Omental fat pad (tissue), 4 donors: ENCODE results near the gene ANKRD44. TPM values are rescaled to one million over a fixed set of nuclear protein-coding genes. Genes with fewer than 3 reads are reported as not detected.

Experiments used
- ATAC-seq: fragments of 150-250 bp; one replicate; pipeline ENCODE4 v1.9.1; 2016; ENCODE audit warnings: mild to moderate bottlenecking, moderate library complexity; ENCODE audit not compliant: low FRiP score
- DNase-seq: peaks from one replicate; pipeline ENCODE4 v3.0.0-alpha.2; 2019; ENCODE audit warnings: low spot score
- CTCF ChIP-seq, 3 donors: fragments of 450-650 bp; IDR thresholded peaks; one replicate each; pipeline ENCODE4 v1.5.1; 2016 to 2017; ENCODE audit warnings: antibody characterized with exemption in 3 of 3, mild to moderate bottlenecking in 3 of 3, moderate library complexity in 2 of 3
- total RNA-seq, 4 donors: library from RNA; depleted of rRNA; stranded (reverse); fragments of >200 nt; gene quantifications; one replicate each; pipeline ENCODE4 v1.1.0, GENCODE V29; 2016

ANKRD44 gene
- total RNA-seq, 4 donors from 2014 or later = 18.4 to 56.3 (median 30.1) TPM

GRCh38 chr2:197236159-197236558, 74.4 kb downstream of the ANKRD44 start:
- no peak for TF ChIP-seq CTCF (IDR thresholded peaks at IDR 0.05)

GRCh38 chr2:197235711-197236110, 74.9 kb downstream of the ANKRD44 start:
- no peak for TF ChIP-seq CTCF (IDR thresholded peaks at IDR 0.05)
- DNase-seq = no peak
- ATAC-seq = no peak

More at GRCh38 chr2:197236159-197236558, 74.4 kb downstream of the ANKRD44 start:
- ATAC-seq = no peak
- no peak for DNase-seq

GRCh38 chr2:197234671-197235191, 75.8 kb downstream of the ANKRD44 start:
- DNase-seq (no peak), ATAC-seq (no peak)
- no peak for TF ChIP-seq CTCF (IDR thresholded peaks at IDR 0.05)

GRCh38 chr2:197233473-197233872, 77.1 kb downstream of the ANKRD44 start:
- DNase-seq = no peak
- no peak for ATAC-seq
- no peak for TF ChIP-seq CTCF (IDR thresholded peaks at IDR 0.05)

- TF ChIP-seq CTCF (IDR thresholded peaks at IDR 0.05) = no peak
- no peak for ATAC-seq
- no peak for DNase-seq
Observed at GRCh38 chr2:197232010-197232409, 78.6 kb downstream of the ANKRD44 start.

GRCh38 chr2:197229509-197230443, 80.8 kb downstream of the ANKRD44 start:
- TF ChIP-seq CTCF (IDR thresholded peaks at IDR 0.05) = no peak
- ATAC-seq (no peak), DNase-seq (no peak)
